Measurements from ENCODE around the gene PPP4C. TPM values are rescaled to one million over a fixed set of nuclear protein-coding genes. Genes with fewer than 3 reads are reported as not detected.

PPP4C gene
- total RNA-seq, 1 donor from 2014 or later = 68.9 TPM

DNA sequence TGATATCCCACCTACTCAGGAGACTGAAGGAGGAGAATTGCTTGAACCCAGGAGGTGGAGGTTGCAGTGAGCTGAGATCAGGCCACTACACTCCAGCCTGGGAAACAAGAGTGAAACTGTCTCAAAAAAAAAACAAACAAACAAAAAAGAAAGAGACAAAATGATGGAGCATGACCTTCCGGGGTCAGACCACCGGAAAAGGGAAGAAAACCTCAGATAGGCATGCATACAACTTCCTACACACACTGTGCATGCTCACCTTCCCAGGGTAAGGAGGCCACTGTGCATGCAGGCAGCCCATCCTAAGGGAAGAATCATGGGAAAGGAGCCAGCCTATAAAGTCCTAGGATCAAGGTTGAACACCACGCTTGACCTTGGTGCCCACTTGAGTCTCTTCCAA is 56.8 kb downstream of the PPP4C start:
- no peak for DNase-seq
- no peak overlapping the region for H3K4me3 ChIP-seq
- TF ChIP-seq, protein P1, sequence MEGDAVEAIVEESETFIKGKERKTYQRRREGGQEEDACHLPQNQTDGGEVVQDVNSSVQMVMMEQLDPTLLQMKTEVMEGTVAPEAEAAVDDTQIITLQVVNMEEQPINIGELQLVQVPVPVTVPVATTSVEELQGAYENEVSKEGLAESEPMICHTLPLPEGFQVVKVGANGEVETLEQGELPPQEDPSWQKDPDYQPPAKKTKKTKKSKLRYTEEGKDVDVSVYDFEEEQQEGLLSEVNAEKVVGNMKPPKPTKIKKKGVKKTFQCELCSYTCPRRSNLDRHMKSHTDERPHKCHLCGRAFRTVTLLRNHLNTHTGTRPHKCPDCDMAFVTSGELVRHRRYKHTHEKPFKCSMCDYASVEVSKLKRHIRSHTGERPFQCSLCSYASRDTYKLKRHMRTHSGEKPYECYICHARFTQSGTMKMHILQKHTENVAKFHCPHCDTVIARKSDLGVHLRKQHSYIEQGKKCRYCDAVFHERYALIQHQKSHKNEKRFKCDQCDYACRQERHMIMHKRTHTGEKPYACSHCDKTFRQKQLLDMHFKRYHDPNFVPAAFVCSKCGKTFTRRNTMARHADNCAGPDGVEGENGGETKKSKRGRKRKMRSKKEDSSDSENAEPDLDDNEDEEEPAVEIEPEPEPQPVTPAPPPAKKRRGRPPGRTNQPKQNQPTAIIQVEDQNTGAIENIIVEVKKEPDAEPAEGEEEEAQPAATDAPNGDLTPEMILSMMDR (IDR thresholded peaks at IDR 0.05) = no peak
- no peaks in the 10 kb centered on the region for H3K9me3 ChIP-seq
- H3K36me3 ChIP-seq = no peaks in the 10 kb centered on the region
- no peaks in the 10 kb centered on the region for H3K27me3 ChIP-seq (ENCODE audit: low read depth)
- intact Hi-C loops (cut with DNase I) = no loop called here
- no peak for ATAC-seq
- no peak overlapping the region for H3K27ac ChIP-seq
- no peaks in the 10 kb centered on the region for H3K4me1 ChIP-seq

Other genes starting within 250 kb of the PPP4C start
- gene CDIPT, start 212.8 kb upstream of the PPP4C start, total RNA-seq = 75.4 TPM
- 10.7 TPM for gene SEZ6L2, start 176.4 kb upstream of the PPP4C start, total RNA-seq
- gene ASPHD1, start 175.5 kb upstream of the PPP4C start, total RNA-seq = 1.6 TPM
- 22.3 TPM for gene KCTD13, start 149.8 kb upstream of the PPP4C start, total RNA-seq
- 148 TPM for gene TMEM219, start 113.9 kb upstream of the PPP4C start, total RNA-seq
- gene TAOK2, start 102.1 kb upstream of the PPP4C start, total RNA-seq = 66.2 TPM
- gene HIRIP3, start 80.4 kb upstream of the PPP4C start, total RNA-seq = 22.1 TPM
- 58.4 TPM for gene INO80E, start 79.8 kb upstream of the PPP4C start, total RNA-seq
- gene DOC2A, start 65.0 kb upstream of the PPP4C start, total RNA-seq = 6.4 TPM
- not detected for gene C16orf92, start 52.8 kb upstream of the PPP4C start, total RNA-seq
- gene TLCD3B, start 44.7 kb upstream of the PPP4C start, total RNA-seq = not detected
- gene ALDOA, start 10.2 kb upstream of the PPP4C start, total RNA-seq = 733 TPM
- gene TBX6, start 15.9 kb downstream of the PPP4C start, total RNA-seq = 1.6 TPM
- 113 TPM for gene YPEL3, start 20.2 kb downstream of the PPP4C start, total RNA-seq
- gene GDPD3, start 37.5 kb downstream of the PPP4C start, total RNA-seq = 14.4 TPM
- gene MAPK3, start 47.2 kb downstream of the PPP4C start, total RNA-seq = 84.6 TPM
- gene CORO1A, start 107.6 kb downstream of the PPP4C start, total RNA-seq = 76.3 TPM
- gene BOLA2B, start 117.7 kb downstream of the PPP4C start, total RNA-seq = 51.7 TPM
- 28.6 TPM for gene SLX1A, start 117.9 kb downstream of the PPP4C start, total RNA-seq
- gene SULT1A3, start 123.3 kb downstream of the PPP4C start, total RNA-seq = 23.1 TPM
- gene NPIPB13, start 172.5 kb downstream of the PPP4C start, total RNA-seq = 27.6 TPM